Suppressor macrophage treated with lipopolysaccharide for 1 hour (primary cell): ENCODE data around the gene CALU.

Experiments used
- DNase-seq, 3 donors: peaks; one replicate each; pipeline ENCODE4 v3.0.0-alpha.2; 2020 to 2022

The CALU gene

GRCh38 chr7:128812514-128813168, 73.5 kb downstream of the CALU start:
- DNase-seq = peak; percentile 32 to 70 (median 51)

GRCh38 chr7:128814499-128814898, 75.3 kb downstream of the CALU start:
- DNase-seq = no peak

- DNase-seq = peak in 2 of 3 donors; percentile 54 to 56
Observed at GRCh38 chr7:128815289-128815942, 76.3 kb downstream of the CALU start.

- no peak for DNase-seq
Observed at GRCh38 chr7:128818694-128819093, 79.5 kb downstream of the CALU start.
